Measurements from ENCODE around the gene TUBB6.

Gene TUBB6

DNA sequence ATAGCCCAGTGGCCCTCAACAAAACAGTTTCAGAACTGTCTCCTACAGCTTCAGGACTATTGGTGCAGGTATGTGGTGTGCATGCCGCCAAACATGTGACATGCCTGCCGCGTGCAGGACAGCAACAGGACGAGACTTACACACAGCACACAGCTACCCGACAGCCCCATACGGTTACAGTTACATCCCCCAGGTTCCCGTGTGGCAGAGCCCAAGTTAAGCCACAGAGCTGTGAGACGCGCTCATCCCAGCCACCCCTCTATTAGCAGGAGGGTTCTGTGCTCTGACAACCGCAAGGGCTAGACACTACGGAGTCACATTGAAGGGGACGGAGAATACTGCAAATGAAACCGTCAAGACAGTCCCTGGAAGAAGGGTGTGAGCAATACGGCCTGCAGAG lies 16.4 kb upstream of the TUBB6 start:
- no peak for DNase-seq

DNA sequence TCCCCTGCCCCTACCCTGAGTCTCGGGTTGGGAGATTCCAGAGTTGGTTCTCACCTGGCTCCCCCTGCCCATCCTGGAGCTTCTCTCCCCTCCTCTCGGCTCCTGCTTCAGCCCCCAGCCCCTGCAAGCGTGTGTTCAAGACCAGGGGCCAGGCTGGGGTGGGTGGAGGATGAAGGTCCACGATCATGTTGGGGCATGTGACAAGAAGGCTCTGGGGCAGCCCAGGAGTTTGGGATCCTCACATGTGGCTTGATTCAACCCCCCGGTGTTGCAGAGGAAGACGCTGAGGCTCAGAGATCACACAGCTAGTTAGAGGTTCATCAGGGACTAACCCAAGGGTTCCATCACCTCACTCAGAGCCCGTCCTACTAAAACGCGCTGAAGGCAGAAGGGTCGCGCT lies 14.2 kb upstream of the TUBB6 start:
- no peak for DNase-seq

DNA sequence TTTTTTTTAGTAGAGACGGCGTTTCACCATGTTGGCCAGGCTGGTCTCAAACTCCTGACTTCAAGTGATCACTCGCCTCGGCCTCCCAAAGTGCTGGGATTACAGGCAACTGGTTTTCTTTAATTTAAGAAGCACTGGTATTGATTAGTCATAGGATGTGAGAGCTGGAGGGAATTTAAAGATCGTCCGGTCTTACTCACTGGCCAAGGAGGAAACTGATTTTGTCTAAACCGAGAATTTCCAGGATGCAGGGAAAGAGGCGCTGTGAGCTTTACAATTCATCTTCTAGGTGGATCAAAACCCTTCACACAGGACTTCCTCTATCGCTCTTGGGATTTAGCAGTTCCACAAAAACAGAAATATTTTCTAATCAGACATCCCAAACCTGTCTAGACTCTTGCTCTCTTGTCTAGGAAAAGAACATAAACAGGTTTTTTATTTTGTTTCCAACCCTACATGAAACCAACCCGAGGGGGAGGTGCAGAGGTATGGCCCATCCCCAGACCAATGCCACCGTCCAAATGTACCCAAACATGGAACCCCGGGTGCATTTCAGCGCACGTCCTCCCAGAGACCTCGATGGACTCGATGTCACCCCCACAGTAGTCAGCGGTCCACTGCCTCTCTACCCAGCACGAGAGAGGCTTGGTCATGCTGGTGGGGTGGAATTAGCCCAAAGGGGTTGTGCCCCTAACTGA lies 12.5 kb upstream of the TUBB6 start:
- DNase-seq, result peak; percentile 70

DNA sequence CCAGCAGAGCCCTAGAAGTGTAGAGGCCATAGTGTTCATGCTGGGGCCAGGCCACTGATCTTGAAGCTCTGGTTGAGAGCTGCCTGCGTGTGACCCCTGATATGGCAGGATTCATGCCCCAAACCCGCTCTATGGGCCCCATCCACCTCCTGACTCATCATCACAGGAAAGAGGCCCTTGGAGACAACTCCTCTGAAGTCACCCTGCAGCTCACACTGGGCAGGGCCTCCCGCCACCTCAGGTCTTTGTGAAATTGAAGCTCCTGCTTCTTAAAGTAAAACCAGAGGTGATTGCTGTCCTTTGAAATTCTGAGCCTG lies 12.0 kb upstream of the TUBB6 start:
- DNase-seq, result peak; percentile 38

DNA sequence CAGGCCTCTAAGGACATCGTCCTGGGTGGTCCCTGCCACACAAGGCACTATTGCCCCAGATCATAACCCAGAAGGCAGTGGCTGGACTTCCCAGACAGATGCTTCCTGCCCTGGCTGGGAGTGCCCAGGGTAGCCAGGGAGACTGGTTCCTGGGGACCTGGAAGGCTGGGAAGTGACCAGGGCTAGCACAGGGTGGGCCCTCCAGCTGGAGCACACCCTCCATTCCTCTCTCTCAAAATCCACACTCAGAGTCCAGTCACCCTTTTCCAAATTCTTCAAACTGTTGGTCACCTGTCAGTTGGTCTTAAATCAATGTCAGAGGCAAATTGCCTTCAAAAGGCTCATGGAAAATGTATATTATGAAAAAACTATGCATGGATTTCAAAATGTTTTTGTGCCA lies 11.6 kb upstream of the TUBB6 start:
- DNase-seq, result peak; percentile 65

DNA sequence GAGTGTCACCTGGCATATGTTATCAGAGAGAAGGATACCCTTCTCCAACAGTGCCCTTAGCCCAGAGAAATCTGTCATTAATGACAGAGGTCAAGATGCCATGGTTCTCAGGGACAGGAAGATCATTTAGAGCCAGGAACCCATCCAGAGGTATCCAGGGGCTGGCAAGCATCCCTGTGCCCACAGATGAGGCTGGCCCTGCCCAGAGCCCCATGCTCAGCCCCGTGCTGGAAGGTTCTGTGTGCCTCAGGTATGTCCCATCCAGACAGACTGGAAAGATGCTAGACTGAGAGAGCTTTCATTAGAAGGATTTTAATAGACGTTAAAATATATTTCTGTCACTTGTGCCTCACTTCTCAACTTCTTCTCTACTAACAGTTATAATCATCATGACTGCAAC lies 8.2 kb upstream of the TUBB6 start:
- no peak for DNase-seq

DNA sequence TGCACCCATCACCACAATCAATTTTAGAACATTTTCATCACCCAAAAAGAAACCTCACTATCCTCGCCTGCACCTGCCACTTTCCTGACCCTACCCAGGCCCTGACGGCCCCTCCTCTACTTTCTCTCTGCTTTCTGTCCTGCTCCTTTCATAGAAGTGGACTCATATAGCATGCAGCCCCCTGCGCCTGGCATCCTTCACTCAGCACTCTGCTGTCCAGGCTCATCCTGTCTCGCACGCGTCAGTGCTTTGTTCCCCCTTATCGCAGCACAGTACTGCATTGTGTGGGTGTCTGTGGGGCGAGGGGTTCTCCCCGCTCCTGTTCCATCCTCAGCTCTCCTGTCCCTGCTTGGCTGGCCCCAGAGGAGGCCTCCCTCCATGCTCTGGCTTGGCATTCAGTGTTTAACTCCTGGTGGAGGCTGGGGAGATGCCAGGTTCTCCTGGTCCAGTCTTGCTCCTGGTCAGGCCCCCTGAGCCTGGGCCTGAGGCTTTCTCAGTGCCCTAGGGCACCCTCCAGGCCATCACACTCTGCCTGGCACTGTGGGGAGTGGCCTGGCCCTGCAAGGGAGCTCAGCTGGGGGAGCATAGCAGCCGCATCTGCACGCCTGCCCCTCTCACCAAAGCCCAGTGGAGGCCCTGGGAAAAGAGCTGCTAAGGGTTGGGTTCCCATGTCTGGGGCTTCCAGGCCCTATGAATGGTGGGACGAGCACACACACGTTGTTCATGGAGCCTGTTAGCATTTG lies 6.6 kb upstream of the TUBB6 start:
- no peak for DNase-seq

DNA sequence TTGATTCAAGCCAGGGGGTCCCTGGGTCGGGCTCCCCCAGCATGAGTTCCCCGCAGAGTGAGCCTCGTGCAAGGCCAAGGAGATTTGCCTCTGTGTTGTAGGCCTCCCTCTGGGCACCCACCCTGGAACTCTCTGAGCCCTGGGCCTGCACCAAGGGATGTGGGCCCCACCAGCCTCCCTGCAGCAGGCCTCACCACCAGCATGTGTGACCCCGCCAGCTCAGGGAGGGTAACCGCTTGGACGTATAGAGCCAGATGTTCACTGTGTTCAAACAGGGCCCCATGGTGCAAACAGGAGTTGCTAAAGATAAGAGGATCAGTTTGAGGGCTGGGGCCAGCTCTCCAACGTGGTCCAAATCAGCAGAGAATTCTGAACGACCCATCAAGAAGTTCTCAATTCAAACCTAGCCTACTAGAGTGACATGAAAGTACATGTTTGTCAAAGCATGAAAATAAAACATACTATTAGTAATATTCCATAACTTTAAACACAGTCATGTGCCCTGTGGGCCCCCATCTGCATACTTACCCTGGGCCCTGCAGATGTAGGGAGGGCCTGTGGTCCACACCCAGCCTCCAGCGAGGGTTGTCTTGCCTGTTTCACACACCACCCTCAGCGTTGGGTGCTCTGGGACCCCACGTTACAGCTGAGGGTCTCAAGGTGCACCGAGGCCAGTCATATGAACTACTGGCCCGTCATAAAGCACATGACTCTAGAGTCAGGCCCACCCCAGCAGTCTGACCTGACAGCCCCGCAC lies 5.5 kb upstream of the TUBB6 start:
- DNase-seq, result no peak

DNA sequence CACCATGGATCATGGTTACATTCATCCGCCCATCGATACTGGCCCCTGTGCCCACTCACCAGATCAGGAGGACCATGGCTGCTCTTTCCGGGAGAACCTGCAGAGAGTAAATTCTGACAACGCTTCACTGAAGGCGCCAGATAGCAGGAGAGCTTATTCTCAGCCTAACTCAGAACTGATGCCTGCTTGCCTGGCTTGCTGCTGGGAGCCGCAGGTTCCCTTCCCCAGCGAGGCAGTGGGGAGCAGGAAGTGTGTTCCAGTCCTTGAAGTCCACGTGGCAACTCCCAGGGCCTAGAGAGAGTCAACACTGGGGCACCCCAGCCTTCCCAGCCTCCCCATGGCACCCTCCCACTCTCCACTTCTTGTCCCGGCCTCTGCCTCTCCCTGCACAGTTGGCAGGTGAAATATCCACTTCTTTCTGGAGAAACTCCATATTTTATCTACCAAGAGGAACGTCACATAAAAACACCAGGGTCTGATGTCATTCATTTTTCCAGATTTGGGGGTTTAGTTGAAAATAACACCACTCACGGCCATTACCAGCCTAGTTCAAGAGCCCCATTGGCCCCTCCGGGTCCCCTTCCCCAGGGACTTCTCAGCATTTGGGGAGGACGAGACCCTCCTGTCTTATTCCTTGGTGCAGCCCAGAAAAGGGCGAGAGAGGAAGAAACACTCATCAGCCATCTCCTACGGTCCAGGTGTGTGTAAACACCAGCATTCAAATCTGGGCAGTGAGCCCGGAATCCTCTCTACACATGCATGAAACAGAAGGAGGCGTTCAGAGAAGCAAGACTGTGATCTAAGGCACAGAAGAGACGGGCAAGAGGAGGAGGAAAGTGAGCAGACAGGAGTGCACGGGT lies 3.5 kb upstream of the TUBB6 start:
- peak; percentile 65 for DNase-seq

DNA sequence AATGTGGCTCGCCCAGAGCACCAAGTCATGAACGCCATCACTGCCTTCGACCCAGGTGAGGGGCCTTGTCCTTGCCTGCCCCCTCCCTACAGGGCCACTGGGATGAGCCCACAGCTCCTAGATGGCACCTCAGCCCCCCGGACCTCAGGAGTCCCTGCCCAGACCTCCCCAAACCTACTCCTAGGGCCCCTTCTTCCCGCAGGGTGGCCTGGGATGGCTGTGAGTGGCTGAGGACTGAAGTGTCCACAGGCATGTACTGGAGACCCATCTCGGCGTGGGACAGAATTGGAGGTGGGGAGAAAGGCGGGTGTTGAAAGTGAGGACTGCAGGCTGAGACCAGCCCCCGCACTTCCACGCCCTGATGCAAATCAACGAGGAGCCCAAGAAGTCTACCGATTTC lies 2.8 kb upstream of the TUBB6 start:
- no peak for DNase-seq

DNA sequence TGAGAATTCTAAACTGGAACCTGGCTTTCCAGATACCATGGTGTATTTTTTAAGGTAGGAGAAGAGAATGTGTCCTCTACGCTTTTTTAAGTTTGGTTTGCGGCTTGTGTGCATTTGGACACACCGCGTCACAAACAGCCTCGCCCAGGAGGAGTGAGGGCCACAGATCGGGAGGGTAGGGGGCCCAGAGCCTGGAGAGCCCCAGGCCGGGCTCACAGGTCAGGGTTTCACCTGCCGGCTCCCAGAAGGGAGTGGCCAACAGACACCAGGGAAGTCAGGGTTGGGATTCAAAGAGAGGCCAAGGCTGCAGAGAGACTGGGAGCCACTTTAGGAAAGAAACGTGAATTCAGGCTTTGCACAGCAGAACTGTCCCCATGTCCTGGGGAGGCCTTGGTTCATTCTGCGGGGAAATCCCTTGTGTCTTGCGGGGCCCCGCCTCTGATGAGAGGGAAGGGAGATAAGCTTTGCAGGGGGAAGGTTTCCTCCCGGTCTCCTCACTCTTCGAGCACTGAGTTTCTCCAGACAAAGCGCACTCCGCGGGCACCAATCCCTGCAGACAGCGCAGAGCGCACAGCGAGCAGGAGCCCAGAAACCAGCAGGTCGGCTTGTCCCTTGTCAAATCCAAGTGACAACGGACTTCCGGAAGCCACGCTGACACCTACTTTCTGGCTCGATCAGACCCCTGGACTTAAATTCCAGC lies 2.0 kb upstream of the TUBB6 start:
- no peak for DNase-seq

DNA sequence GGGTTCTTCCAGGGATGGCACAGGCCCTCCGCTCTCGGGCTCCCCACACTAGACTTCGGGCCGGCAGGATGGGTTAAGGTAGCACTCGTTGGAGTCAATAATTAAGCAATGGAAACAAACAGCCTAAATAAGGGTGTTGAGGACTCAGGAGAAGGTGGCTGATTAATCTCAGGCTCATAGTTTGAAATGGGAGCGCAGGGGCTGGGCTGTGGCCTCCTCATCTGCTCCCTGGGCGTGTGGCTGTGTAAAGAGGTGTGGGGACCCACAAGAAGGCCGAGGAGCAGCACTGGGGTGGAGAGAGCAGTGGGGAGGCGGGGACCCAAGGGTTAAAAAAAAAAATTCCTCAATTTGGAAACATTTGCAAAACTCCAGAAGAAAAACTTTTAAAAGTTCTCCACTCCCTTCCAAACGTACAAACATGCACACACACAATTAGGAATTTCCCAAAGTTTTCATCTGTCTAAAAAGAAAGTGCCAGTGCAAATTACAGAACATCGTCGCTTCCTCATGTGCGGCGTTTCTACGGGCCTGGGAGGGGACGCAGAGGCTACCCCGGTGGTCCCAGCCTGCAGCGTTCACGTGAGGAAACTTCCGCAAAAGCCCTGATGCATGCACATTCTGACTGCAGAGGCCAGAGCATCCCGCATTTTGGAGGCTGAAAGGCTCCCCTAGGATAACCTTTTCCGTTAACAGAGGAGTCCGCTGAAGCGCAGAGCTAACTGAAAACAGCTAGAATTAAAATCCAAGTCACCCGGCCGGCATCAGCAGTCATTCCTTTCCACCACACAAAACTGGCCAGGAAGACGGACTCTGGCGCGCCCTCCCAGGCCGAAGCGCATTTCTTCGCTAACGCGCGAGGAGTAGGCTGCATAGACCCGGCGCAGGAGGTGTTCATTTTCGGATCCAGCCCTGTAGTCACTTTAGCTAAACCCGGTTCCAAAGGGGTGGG lies 1.0 kb upstream of the TUBB6 start:
- peak; percentile 71 for DNase-seq

DNA sequence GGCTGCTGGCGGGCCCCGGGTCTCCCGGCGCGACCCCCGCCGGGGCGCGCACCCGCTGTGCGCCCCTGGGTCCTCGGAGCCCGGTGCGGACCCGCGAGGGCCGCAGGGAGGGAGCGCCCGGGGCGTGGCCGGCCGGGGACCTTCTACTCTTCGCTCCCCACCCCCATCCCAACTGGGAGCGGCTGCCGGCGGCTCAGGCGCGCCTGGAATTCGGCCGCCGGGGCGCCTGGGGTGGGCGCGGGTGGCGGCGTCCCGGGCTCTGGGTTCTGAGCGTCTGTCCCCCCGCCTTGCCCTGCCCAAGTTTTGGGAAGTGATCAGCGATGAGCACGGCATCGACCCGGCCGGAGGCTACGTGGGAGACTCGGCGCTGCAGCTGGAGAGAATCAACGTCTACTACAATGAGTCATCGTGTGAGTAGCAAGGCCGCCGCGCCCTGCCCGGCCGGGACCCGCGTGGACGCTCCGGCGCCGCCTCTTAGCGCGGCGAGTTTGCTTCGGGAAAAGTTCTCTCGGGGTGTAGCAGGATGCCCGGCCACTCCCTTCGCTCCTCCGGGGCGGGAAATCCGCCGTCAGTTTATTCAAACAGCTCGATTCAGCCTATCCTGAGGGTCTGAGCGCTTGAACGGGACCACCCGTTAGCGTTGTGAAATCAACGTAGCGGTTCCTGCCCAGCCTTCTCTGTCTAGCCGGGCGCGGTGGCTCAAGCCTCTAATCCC lies 502 bp downstream of the TUBB6 start:
- peak; percentile 84 for DNase-seq

DNA sequence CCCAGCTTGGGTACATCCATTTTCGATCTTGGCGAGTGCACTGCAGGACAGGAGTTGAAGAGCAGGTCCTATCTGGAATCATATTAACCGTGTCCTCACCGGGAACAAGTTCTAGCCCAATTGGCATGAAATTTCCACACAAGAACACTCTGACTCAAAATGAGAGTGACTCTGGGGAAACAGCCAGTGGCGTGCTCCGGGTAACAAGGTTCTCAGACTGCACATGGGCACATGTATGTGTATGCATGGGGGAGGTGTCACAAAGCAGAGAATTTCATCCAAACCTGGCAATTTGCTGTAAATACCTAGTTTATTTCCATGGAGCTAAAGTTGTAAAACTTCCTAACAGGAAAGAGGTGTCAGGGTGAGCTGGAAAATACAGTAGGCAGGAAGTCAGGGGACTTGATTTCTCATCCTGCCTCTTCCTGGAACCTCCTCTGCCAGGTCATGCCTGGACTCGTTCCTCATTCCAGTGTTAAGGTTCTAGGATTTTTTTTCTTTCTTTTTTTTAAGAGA lies 1.7 kb downstream of the TUBB6 start:
- DNase-seq, result no peak

DNA sequence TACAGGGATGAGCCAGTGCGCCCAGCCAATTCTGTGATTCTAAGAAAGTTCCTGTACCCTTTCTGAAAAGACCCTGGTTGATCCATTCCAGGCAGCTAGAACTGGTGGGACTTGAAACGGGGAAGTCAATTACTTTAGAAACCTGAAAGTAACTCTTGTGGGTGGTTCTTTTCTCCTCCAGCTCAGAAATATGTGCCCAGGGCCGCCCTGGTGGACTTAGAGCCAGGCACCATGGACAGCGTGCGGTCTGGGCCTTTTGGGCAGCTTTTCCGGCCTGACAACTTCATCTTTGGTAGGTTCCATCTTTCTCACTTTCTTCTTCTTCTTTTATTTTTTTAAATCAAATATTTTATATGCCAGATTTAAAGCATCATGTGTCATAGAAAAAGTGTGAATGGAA lies 2.7 kb downstream of the TUBB6 start:
- no peak for DNase-seq

DNA sequence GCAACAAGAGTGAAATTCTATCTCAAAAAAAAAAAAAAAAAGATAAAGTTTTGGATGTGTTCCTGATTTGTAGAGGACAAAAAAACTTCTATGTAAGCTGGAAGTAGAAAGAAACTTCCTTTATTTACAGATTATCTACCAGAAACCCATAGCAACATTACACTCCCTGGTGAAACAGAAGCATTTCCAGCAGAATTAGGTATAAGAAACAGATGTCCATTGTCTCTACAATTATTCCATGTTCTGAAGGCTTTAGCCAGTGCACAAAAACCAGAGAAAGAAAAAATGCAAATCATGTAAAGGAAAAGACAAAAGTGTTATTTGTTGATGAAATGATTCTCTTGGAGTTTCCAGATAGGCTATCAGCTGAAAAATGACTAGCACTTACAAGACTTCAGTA lies 4.9 kb downstream of the TUBB6 start:
- DNase-seq, result no peak

DNA sequence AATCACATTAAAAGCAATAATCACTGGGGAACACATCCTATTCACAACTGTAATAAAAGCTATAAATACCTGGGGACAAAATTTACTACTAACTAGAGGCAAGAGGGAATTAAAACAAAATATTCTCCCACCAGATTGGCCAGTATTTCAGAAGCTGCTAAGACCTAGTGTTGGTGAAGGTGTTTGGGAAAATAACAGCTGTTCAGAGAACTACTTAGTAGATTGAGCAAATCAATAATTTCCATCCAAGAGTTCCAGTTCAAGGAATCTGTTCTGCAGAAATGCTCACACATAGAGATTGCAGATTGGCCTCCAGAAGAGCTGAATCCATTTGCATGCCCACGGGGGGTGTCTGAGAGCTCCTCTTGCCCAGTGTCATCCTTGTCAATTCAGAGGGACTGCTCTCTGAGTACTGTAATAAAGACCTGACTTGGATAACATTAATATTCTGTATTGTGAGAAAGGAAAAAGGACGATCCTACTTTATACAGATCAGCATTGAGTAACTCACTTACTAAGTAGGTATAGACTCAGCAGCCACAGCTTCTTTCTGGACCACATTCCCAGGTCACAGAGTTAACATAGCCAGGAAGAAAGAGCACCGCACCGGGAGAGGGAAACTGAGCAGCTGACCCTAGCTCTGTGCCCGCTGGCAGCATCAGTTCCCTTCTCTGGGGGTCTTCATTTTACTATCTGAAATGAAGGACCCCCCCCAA lies 5.6 kb downstream of the TUBB6 start:
- no peak for DNase-seq

DNA sequence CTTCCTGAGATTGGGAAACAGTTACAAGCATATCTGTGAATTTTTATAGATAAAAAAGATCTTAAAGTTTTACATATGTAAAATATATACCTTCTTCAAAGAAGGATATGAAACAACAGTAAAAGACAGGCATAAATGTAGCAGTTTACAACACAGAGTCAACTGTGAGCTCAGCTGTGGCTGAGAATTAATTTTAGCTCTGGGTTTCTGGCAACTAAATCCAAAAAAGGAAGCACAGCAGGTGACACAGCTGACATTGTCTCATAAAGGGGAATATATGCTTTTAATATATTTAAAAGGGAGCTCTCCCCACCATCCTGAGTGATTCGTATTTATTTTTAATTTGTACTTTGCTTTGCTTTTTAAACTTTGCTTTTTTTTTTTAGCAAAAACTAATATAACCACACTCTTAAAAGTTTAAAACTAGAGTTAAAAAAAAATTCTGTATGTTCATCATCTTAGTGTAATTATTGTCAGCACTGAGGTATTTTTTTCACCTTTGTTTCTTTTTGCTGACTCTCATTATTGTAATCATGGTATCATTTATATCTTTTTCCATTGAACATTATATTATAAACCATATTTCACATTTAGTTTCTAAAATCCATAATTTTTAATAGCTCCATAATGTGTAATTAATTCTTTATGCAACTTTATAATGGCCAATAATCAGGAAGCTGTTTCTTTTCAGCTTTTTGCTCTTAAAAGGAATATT lies 6.7 kb downstream of the TUBB6 start:
- no peak for DNase-seq

DNA sequence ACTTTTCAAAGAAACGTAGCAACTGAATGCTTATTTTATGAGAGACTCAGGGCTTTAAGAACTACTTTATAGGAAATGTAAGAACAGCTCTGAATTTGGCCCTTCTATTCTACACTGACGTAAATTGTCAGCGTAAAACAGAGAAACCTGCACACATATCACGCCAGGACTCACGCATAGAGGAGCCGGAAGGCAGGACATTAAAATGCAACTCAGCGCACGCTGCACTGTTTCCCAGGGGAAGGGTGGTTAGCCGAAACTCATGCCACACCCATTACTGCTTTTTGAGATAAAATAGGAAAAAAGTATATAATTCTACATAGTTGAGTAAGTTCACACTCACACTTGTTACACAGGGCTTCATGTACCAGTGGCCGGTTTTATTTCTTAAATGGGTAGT lies 7.4 kb downstream of the TUBB6 start:
- no peak for DNase-seq
